GM12873 (cell line): ENCODE measurements around the gene ASTN2.

Experiments used
- TF ChIP-seq, protein P1 (sequence below): IDR thresholded peaks from 2 replicates; pipeline ENCODE4 v1.5.1; 2012; ENCODE audit warnings: low read depth, mild to moderate bottlenecking, moderate library complexity, low read length, control low read depth; ENCODE audit not compliant: insufficient read depth; ENCODE audit errors: missing control alignments

The ASTN2 gene

DNA sequence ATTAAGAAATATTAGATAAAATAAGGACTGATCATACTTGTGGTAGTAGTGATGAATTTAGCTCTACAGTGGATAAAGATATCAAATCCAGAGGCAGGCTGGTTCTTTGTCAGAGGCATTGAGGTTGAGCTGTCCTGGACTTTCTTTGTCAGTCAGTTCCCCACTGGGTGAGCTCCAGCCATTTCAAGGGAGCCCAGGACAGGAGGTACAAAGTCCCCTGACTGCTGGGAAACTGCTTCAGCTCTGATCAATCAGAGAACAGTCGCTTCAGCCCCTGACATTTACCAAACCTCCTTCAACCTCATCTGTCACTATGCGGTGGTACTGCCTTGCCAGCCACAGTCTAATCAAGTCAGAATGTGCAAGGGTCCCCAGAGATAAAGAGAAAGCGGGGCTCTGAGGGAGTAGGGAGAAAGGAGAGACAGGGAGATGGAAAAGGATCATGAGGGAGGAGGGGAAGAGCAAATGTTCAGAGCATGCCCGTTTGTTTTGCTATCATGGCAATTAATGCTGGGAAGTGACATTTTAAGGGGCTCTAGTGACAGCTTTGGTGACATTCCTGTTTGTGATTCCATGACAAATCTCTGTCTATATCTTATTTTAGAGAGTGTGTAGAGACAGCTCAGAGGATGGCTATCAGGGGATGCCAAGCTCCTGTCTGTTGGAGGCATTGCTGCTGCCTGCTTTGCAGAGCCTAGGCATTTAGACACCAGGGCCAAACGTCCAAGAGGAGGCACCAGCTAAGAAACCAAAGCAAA lies 223.2 kb downstream of the ASTN2 start:
- TF ChIP-seq, protein P1, sequence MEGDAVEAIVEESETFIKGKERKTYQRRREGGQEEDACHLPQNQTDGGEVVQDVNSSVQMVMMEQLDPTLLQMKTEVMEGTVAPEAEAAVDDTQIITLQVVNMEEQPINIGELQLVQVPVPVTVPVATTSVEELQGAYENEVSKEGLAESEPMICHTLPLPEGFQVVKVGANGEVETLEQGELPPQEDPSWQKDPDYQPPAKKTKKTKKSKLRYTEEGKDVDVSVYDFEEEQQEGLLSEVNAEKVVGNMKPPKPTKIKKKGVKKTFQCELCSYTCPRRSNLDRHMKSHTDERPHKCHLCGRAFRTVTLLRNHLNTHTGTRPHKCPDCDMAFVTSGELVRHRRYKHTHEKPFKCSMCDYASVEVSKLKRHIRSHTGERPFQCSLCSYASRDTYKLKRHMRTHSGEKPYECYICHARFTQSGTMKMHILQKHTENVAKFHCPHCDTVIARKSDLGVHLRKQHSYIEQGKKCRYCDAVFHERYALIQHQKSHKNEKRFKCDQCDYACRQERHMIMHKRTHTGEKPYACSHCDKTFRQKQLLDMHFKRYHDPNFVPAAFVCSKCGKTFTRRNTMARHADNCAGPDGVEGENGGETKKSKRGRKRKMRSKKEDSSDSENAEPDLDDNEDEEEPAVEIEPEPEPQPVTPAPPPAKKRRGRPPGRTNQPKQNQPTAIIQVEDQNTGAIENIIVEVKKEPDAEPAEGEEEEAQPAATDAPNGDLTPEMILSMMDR = no peak

- TF ChIP-seq, protein P1 = no peak
Measured at GRCh38 chr9:117189121-117189520, 225.7 kb downstream of the ASTN2 start.

GRCh38 chr9:117188394-117188793 lies 226.5 kb downstream of the ASTN2 start:
- TF ChIP-seq, protein P1 = no peak

GRCh38 chr9:117187498-117187897 lies 227.4 kb downstream of the ASTN2 start:
- TF ChIP-seq, protein P1 = no peak

- TF ChIP-seq, protein P1 = no peak
Measured at GRCh38 chr9:117184173-117184572, 230.7 kb downstream of the ASTN2 start.

DNA sequence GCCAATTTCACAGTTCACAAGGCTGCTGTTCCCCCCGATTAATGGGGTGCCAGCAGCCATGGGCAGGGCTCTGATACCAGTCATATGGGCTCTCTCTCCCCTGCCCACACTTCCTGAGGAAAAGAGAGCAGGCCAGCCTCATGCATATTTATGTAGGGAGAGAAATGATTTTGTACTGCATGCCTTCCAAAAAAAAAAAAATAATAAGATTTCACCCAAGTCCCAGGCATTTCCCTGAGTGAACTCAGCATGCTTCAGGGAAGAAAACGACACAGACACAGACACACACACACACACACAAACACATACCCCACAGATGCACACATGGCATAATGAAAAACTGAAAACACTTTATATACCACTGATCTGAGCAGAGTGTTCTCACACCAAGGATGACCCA lies 232.8 kb downstream of the ASTN2 start:
- TF ChIP-seq, protein P1 = no peak

DNA sequence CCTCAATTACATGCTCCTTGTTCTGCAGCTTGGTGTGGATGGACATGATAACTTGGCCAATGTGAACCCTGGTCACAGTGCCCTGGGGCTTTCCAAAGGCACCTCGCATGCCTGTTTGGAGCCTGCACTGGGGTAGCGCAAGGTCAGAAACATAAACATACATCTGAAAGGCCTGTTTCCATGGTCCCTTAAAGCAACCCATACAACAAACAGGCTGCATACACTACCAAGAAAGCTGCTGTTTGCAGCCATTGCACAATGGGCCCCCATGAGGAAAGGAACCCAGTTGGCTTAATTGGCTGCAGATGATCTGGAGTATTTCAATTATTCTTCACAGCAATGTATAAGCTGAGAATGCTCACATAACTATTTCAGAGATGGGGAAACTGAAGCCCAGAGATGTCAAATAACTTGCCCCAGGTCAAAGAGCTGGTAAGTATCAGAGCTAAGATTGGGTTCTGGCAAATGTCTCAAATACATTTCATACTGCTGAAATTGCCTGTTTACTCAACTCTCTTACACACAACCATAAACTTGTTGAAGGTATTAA lies 233.9 kb downstream of the ASTN2 start:
- TF ChIP-seq, protein P1 = no peak
